Astrocyte of the spinal cord (primary cell): ENCODE data around the gene WARS2.
"Not testable (repeated sequence)": the region's sequence is repeated elsewhere in the genome, so short reads cannot be mapped to it uniquely, and the experiment has no call there.

ENCODE experiments used
- DNase-seq: peaks from one replicate; pipeline ENCODE4 v3.0.0; 2011; ENCODE audit warnings: low read depth, low spot score
- H3K4me3 ChIP-seq: 2 replicates; pipeline ENCODE4 v1.5.1; 2011; ENCODE audit warnings: low read depth, mild to moderate bottlenecking, low read length, moderate library complexity
- in situ Hi-C: cut with HindIII; loops from 2 replicates; pipeline ENCODE4 v1.10.0; 2017; ENCODE audit warnings: low sequenced_read_pairs
- TF ChIP-seq, protein P1 (sequence below): IDR thresholded peaks from 2 replicates; pipeline ENCODE4 v1.5.1; 2012; ENCODE audit warnings: low read depth, mild to moderate bottlenecking, low read length, inconsistent platforms

Gene WARS2

DNA sequence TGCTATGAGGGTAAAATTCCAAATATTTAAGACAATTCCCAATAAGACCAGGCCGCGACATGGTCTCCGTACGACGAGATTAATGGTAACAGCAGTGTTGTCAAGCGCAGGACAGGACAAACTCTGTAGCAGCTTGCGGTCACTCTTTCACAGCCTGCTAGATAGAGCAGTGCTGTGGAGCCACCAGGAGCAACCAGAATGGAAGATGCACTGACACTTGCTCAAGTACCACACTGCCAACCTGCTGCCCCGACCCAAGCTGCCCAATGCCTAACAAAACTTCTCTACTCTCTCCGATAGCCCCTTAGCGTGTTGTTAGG lies 636 bp downstream of the WARS2 start:
- TF ChIP-seq, protein P1, sequence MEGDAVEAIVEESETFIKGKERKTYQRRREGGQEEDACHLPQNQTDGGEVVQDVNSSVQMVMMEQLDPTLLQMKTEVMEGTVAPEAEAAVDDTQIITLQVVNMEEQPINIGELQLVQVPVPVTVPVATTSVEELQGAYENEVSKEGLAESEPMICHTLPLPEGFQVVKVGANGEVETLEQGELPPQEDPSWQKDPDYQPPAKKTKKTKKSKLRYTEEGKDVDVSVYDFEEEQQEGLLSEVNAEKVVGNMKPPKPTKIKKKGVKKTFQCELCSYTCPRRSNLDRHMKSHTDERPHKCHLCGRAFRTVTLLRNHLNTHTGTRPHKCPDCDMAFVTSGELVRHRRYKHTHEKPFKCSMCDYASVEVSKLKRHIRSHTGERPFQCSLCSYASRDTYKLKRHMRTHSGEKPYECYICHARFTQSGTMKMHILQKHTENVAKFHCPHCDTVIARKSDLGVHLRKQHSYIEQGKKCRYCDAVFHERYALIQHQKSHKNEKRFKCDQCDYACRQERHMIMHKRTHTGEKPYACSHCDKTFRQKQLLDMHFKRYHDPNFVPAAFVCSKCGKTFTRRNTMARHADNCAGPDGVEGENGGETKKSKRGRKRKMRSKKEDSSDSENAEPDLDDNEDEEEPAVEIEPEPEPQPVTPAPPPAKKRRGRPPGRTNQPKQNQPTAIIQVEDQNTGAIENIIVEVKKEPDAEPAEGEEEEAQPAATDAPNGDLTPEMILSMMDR = no peak
- in situ Hi-C loops = no loop called here
- peak overlapping the region; percentile 82 for H3K4me3 ChIP-seq
- no peak for DNase-seq

DNA sequence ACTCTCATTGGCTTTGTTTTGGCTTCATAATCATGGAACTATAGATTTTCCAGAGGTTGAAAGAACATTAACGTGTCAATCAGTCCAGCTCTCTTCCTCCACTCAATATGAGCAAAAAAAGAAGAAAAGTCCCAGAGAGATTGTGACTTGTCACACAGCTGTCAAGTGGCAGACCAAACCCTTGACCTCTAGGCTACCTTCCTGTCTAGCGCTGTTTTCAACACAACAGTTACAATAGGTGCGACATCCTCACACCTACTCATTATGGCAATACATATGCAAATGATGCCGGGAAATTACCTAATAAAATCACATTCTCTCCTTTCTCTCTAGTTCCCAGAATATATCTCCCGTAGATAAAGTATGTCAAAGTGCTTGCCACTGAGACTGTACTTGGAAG lies 1.1 kb downstream of the WARS2 start:
- in situ Hi-C loops = no loop called here
- H3K4me3 ChIP-seq = peak overlapping the region; percentile 82
- TF ChIP-seq, protein P1 = no peak
- no peak for DNase-seq

DNA sequence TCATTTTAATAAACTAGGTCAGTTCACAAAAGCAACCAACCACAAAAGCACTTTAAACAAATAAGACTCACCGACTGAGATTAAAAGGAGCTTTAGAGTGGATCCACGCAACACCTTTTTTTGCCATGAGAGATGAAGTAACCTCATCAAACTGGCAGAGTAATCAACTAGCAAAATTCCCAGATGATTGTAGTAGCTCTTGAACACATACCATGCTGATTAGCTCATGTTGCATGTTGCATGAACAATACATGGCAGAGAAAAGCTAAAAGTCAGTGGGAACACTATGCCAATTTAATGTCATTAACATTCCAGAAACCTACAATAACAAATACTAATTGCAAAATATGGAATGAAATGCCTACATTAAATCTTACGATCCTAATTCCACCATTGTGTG lies 4.1 kb downstream of the WARS2 start:
- TF ChIP-seq, protein P1 = no peak
- no peak overlapping the region for H3K4me3 ChIP-seq
- DNase-seq = no peak
- in situ Hi-C loops = no loop called here

DNA sequence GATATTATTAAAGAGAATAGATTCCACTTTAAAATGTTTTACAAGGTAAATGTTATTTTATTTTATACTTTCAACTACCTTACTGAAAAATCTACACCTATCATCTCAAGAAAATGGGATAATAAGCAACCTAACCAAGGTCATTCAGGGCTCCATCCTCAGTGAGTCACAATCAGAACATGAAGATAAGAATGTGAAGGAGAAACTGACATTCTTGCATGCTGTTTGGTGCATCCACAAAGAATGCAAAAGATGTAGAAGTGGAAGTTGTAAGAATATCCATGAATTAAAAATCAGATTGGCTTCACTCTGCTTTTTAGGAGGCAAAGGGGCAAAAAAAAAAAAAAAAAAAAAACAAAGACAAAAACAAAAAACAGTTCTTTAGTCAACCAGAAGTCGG lies 6.5 kb downstream of the WARS2 start:
- TF ChIP-seq, protein P1 = no peak
- DNase-seq = peak; percentile 31
- in situ Hi-C loops = no loop called here
- no peak overlapping the region for H3K4me3 ChIP-seq

DNA sequence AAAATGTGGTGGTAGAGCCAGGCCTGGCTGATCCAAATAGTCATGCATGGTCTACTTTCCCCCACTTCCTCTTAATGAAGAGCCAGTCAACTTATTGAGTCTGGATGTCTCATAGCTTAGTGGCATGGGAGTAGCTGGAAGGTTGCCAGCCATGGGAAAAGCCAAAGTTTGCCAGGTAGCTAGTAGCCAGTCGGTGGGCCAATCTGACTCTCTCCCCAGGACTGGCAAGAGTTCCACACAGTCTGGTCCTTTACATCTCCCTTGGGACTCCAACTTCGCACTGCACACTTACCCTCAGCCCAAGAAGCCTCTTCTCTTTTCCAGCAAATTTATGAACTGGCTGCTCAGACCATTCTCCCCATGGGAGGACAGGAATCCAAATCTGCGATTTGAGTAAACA lies 8.3 kb downstream of the WARS2 start:
- DNase-seq = no peak
- in situ Hi-C loops = no loop called here

DNA sequence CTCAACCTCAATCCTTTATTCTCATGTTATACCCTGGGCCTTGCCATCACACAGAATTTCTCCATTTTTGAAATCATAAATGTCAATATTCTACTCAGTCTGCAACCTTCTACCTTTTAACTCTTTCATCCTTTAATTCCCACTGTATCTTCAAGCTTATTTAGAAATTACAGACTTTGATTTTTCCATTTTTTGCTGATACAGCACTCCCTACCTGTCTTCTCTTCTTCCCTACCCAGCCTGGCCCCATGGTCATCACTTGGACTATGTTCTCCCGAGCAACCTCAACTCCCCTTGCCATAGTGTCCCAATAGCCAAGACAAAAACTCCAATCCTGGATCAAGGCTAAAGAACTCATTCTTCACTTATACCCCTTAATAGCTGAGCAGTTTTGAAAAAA lies 14.6 kb downstream of the WARS2 start:
- no peak overlapping the region for H3K4me3 ChIP-seq
- no peak for DNase-seq
- TF ChIP-seq, protein P1 = no peak
- in situ Hi-C loops = no loop called here

More for the DNA sequence above, 8.3 kb downstream of the WARS2 start:
- no peak overlapping the region for H3K4me3 ChIP-seq
- TF ChIP-seq, protein P1 = no peak

DNA sequence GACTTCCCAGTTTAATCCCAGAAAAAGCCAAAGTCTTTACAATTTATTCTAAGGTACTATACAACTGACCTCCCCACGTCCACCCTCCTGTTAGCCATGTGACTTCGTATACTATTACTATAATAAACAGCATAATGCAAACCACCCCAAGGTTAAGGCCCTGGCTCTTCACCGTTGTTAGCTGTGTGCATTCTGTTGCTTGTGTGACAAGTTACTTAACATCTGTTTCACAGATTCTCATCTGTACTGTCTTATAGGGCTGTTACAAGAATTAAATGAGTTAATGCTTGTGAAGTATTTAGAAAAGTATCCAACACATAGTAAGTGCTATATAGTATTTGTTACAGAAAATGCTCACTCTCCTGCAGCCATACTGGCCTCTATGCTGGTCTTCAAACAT lies 15.7 kb downstream of the WARS2 start:
- TF ChIP-seq, protein P1 = no peak
- in situ Hi-C loops = no loop called here
- no peak for DNase-seq

DNA sequence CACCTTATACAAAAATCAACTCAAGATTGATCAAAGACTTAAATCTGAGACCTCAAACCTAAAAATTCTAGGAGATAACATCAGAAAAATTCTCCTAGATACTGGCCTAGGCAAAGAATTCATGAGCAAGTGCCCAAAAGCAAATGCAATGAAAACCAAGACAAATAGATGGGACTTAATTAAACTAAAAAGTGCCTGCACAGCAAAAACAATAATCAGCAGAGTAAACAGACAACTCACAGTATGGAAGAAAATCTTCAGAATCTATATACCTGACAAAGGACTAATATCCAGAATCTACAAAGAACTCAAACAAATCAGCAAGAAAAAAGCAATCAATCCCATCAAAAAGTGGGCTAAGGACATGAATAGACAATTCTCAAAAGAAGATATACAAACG lies 18.6 kb downstream of the WARS2 start:
- in situ Hi-C loops, H3K4me3 ChIP-seq, DNase-seq: not testable (repeated sequence)

More for the DNA sequence above, 15.7 kb downstream of the WARS2 start:
- H3K4me3 ChIP-seq = no peak overlapping the region
